Activated CD8-positive, alpha-beta memory T cell treated with anti-CD3 and anti-CD28 coated beads for 1 hour (primary cell): Measurements from ENCODE around the gene FIGLA.
A peak's percentile ranks its signal among the peaks of the same experiment; 100 is the strongest.
"Not testable (repeated sequence)": the region's sequence is repeated elsewhere in the genome, so short reads cannot be mapped to it uniquely, and the experiment has no call there.

Source experiments
- DNase-seq, 2 donors: peaks; one replicate each; pipeline ENCODE4 v3.0.0-alpha.2; 2020; ENCODE audit warnings: low read depth in 1 of 2; ENCODE audit errors: extremely low read depth in 1 of 2

Gene FIGLA

DNA sequence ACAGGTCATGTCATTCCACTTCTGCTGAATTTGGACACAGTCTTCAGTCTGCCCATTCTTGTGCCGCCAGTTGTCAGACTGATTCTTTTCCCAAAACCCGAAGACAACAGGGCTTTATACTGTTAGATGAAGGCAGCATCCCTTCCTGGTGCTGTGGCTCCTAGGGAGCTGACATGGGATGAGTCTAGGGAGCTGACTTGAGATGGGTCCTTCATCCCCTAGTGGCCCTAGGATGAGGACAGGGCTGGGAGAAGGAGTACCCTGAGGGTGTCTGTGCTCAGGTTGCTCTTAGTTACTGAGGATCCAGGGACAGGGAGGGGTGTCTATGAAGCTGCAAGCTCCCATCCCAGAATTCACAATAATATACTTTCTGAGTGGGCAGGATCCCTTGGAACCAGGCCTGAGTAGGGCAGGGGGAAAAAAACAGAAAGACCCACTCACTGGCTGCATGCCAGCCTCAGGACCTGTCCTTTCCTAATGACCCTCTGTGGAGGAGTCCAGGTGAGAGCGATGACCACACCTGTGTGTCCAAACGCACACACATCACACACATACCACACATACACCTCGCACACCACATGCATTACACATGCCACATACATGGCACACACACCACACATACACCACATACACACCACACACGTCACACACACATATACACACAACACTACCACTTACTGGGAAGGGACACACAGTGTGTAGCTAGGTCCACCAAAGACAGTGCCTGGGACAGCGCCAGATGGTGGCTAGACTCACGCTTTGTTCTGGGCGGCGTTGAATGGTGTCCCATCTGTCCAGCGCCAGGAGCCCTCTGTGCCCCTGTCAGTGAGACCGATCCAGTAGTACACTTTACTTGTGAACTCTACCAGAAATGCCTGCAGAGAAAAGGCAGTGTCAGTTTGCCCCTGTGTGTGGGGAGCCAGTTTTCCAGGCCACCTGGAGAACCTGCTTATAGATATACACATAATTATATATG lies 18.8 kb upstream of the FIGLA start:
- DNase-seq: no peak

DNA sequence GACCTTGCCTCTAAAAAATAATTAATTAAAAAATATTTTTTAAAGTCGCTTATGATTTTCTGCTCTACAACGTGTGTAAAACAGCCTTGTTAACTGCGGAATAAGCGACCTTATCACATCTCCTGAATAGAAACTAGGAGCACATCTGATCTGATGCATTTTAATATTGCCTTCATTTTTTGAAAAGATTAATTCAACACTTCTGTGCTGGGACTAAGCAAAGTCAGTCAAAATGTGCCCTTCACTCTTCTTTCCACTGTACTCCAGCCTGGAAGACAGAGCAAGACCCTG lies 17.3 kb upstream of the FIGLA start:
- DNase-seq: no peak

DNA sequence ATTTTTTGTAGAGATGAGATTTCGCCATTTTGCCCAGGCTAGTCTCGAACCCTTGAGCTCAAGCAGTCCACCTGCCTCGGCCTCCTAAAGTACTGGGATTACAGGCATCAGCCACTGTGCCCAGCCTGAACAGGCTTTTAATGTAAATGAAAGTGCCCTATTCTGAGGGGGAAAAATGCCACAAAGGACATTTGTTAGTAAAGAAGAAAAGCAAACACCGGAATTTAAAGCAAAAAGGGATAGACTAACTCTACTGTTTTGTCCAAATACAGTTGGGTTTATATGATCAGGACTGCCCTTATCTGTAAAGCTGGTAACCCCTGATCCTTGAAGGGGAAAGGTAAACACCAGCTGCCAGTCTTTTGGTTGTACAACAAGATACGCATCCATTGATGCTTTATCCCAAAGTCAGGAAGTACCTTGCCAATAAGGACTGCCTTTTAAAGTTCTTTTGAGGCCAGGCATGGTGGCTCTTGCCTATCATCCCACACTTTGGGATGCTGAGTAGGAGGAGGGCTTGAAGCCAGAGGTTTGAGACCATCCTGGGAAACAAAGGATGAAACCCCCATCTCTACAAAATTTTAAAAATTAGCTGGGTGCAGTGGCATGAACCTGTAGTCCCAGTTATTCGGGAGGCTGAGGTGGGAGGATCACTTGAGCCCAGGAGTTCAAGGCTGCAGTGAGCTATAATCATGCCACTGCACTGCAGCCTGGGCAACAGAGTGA lies 16.8 kb upstream of the FIGLA start:
- no peak for DNase-seq

DNA sequence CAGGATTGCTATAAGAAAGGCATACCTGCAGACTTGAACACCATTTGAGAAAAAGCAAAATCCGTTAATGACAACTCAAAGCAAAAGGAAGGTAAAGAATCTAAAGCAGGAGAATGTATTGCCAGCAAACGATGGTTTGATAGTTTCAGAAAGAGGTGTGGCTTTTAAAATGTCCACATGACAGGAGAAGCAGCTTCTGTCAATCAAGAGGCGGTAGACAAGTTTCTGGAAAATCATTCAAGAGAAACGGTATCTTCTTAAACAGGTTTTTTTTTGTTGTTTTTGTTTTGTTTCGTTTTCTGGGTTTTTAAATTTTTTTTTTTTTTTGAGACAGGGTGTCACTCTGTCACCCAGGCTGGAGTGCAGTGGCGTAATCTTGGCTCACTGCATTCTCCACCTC lies 16.2 kb upstream of the FIGLA start:
- no peak for DNase-seq

DNA sequence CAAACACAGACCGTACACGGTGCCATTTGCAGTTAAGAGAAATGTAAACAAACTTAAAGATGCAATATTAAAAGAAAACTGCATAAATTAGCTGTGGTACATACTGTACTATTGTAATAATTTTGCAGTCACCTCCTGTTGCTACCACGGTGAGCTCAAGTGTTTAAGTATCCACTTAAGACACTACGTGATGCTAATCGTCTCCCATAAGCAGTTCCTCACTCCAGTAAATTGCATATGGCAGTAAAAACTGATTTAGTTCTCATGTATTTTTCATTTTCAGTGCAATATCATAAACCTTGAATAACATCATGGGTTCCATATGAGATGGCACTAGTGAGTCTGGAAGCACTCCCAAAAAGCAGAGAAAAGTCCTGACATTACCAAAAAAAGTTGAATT lies 15.6 kb upstream of the FIGLA start:
- no peak for DNase-seq

DNA sequence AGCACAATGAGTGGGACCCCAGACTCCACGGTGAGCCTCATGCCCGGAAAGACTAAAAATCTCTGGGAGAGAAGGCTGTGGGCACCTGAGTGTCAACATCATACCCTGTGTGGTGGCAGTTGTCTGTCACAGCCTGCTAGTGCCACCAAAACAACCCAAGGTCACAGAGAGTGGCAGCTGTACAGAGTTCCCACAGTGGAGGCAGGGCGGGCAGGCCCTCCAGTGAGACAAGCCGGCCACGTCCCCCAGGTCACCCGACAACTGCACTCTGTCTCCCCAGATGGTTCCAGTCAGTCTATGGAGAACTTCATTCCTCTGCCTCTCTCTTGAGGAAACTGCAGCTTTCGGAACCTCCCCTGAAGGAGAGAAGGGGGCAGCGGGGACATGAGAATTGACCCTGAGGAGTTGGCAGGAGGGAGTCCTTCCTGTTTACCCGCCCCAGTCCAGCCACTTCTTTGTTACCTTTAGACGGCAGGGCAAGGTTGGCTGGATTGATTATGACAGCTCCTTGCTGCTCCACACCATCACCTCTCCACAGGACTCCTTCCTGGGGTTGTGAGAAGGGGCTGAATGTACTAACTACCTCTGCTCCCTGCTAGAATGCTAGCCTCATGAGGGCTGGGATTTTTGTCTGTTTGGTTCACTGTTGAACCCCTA lies 11.3 kb upstream of the FIGLA start:
- DNase-seq: no peak

DNA sequence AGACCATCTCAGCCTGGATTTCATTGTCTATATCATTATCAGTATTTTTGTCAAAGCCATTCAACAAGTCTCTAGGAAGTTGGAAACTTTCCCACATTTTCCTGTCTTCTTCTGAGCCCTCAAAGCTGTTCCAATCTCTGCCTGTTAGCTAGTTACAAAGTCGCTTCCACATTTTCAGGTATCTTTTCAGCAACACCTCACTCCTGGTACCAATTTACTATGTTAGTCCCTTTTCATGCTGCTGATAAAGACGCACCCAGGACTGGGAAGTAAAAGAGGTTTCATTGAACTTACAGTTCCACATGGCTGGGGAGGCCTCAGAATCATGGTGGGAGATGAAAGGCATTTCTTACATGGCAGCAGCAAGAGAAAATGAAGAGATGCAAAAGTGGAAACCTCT lies 9.3 kb upstream of the FIGLA start:
- no peak for DNase-seq

DNA sequence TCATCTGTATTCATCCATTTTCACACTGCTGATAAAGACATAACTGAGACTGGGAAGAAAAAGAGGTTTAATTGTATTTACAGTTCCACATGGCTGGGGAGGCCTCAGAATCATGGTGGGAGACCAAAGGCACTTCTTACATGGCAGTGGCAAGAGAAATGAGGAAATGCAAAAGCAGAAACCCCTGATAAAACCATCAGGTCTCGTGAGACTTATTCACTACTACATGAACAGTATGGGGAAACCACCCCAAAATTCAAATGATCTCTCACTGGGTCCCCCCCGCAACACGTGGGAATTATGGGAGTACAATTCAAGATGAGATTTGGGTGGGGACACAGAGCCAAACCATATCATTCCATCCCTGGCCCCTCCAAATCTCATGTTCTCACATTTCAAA lies 7.6 kb upstream of the FIGLA start:
- not testable (repeated sequence) for DNase-seq

DNA sequence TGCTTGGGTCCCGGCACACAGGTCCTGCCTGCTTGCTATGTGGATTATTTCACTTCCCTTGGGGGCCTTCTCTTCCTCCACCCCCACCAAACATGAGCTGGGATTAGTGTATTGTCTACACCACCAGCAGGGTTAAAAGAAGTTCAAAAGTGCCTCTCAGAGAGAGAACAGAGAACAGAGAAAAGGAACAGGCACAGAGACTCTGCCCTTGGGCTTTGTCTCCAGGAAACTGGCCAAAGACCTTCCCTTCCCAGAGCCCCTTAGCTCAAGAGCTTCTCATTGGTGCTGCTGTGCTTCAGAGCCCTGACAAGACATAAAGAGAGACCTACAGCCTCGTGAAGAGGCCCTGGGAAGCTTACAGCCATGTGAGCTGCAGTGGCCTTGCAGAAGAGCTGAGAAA lies 7.1 kb upstream of the FIGLA start:
- DNase-seq: no peak

DNA sequence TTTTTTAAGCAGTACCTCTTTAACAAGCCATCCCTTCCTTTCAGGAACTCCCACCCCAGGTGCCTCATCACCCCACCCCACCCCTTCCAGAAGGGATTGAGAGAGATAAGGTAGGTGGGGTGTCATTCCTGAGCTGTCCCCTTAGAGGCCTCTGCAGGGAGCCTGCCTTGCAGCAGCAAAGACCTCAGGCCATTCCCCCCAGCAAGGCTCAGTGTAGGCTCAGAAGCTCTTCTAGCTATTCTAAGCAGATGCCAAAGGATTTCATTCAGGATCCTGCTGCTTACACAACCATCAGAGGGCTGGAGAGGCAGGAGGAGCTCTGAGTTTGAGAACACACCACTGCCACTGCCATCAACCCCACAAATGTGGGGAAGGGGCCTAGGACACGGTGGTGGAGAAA lies 5.8 kb upstream of the FIGLA start:
- no peak for DNase-seq

DNA sequence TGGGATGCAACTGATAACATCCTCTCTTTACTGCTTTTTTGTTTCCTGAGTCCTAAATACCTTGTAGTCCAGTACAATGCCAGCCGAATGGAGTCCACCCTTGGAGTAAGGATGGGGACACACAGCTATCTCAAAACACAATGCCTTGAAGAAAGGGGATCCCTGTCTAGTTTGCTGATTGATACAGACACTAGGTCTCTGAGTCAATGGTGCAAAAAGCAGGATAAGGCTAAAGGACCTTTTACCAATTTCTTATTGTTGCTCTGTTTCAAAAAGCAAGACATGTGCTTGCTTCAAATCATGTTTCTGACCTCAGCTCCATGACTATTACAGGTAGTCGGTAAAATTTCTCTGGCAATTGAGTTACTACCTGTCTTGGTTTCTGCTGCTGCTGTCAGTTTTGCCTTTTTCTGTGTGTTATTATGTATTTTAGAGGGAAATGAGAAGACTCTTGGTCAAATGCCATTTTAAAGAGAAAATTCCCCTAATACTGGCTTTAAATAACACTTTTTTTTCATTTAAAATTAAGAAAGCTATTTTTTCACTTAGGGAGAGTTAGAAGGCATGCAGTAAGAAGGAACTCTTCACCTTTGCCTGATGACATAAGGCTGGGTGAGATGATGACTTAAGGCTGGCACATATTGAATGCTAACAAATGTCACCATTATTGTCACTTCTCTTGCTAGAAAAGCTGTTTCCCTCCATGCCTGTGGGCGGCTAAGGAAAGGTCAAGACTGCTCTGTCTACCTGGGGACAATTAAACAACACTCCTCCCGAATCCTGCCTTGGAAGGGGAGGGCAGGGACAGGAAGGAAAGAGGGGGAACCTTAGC lies 4.9 kb upstream of the FIGLA start:
- DNase-seq: no peak

DNA sequence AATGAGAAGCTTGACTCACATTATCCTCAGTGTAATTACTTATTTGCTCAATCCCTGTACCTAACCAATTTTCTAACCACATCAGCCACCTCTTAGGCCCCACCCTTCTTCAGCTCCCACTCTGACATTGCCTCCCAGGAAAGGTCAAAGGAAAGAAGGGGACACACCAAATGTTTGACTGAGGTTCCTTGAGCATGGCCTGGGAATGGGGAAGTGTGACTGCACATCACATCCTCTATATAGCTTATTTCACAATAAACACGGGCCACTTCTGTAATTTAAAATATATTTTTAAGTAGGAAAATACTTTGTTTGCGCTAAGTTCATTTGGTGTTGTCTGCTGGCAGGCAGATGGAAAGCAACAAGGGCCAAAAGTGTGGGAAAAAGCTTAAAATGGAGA lies 3.0 kb upstream of the FIGLA start:
- DNase-seq: no peak

DNA sequence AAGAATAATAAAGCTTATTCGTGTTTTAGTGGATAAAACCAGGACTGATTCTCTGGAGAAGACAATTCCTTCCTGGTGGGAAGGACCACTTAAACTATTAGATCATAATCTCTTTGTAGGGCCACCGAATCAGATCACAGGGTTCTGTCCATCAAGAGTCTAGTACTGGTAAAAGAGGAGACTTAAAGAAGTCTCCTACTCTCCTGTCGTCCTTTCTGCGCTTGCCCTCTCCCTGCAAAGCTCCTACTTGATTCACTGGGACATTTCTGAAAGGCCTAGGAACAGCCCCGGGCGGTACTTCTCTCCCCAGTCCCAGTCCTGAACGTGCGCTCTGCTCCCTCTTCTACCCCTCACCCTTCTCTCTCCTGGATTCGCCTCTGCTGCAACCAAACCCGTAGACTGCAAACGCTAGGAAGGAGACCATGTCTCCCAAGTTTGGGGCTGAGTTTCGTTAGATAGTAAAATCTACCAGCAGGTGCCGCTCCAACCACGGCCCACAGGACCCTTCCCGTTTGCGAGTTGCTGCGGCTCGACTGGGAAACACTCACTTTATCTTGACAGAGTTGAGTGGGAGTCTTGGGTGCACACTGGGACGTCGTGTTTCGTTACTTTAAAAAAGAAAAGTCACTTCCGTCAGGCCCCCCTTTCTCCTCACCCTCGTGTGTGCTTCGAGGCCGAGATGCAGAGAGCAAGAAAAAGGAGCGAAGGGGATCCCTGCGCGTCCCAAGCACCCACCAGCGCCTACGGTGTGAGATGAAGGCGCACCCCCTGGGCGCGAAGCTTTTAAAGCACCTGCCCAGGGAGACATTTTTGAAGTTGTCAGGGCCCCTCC lies 923 bp downstream of the FIGLA start:
- DNase-seq: peak in 1 of 2 donors; percentile 45

DNA sequence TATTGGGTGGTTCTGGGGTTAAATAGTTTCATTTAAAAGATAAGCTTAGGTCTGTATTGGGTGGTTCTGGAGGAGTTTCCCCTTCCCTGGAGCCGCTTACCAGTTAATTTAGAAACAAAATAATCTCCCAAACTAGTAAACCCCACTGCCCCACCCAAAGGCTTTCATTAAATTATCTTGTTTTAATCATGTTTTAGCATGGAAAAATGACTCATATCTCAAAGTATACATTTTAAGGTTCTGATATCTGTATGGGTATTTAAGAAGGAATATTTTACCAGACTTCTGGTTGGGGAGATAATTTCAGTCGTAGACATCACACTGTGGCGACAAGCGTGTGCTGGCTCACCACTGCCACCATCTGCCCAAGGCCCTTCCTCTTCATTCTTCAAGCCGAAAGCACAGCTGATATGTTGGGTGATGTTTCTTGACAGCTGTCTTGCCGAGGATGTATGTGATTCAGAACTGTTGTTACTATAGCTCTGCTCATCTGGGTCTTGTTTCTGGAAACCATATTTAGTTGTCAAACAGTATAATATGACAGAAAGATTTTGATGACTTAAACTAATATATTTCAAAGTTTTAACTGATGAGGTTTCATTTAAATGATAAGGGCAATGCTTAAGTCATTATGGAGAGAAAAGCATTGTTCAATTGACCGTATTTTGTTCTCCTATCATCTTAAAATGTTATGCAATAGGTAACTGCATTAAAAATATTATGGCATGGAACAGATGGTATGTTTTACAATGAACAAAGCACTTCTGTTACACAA lies 5.1 kb downstream of the FIGLA start:
- DNase-seq: no peak

DNA sequence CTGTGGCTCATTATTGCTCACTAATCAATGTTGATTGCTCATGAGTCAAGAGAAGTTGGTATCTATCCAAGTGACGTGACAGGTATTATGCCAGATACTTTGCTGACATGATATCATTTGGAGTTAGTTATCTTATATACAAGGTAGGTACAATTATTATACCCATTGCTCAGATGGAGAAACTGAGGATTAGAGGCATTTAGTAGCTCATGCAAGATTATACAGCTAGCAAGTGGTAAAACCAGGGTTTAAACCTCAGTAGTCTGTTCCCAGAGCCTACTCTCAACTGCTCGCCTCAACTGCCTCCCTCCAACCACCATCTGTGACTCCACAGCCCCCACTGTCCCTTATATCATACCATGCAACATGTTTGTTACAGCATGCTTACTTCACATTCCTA lies 6.1 kb downstream of the FIGLA start:
- no peak for DNase-seq

DNA sequence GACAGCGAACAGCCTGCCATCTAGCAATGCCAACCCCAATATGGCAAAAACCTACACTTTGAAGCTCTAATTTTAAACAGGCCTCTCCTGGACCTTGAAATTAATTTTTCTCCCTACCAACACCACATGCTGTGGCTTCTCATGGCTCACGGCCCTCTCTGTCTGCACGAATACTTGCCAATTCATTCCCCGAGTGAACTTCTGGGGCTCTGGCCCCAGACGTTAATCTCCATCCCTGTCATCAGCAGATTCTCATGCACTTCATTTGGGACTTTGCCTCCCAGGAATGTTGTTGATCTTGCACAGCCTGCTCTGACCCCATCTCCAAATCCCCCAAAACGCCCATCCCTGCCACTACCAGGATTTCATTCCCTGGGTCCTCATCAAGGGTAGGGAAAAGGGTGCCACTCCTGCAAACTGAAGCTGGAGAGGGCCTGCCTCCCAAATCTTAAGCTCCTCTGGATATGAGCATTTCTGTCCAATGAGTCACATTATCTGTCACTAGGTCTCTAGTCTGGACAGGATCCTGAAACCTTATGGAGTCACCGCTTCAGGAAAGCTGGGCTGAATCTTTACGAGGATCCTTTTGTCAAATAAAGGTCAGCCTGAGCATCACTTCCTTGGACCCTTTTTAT lies 10.4 kb downstream of the FIGLA start:
- DNase-seq: no peak

DNA sequence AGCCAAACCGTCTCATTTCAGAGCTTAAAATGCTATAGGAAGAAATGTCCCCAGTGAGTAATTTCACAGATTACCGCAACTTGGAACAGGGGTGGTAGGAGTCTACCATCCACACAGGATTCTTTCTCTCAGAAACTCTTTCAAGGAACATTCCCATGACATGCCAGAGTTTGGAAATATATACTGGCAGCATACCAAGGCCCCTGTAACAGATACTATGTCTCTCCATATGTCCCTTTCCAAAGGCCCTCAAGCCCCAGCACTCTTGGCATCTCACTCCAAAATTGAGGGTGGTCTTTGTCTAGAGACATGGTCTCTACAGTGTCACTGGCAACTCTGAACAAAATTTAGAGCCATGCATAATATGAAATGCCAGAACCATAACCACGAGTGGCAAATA lies 11.0 kb downstream of the FIGLA start:
- no peak for DNase-seq

DNA sequence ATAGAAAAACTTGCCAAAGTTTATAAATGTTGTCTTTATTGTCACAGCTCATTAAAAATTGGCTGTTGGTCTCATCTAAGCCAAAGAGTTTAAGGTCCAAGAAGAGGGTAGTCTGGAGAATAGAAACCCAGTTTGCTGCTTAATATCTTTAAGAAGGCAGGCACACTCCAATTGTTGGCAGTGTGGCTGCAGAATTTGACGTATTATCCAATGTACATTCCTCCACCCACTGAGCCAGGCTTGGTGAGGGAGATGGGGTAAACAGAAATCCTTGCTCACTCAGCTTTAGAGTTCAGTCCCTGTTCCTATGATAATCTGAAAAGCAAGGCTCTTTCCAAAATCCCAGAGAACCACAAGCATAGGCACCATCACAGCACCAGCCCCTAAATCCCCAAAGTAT lies 11.8 kb downstream of the FIGLA start:
- DNase-seq: no peak

DNA sequence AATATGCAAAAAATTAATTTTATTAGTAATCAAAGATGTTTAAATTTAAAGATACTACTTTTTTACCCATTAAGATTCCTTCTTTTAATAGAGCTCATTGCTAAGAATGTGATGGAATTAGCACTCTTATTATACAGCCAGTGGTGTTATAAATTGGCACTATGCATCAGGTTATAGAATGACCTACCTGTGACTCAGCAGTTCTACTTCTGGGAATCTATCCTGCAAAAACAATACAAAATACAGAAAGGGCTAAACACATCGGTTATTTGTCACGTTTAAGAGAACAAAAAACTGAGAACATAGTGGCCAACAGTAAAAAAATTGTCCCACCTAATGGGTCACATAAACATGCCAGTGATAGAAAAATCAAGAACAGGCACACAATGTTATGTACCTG lies 13.0 kb downstream of the FIGLA start:
- no peak for DNase-seq
